GM10266 (cell line): ENCODE measurements around the gene OTOA.
"Not testable (repeated sequence)": the region's sequence is repeated elsewhere in the genome, so short reads cannot be mapped to it uniquely, and the experiment has no call there.

Experiments
- DNase-seq: peaks from one replicate; pipeline ENCODE4 v3.0.0; 2012; ENCODE audit errors: extremely low spot score
- TF ChIP-seq, protein P1 (sequence below): IDR thresholded peaks from 2 replicates; pipeline ENCODE4 v1.5.1; 2012; ENCODE audit warnings: mild to moderate bottlenecking, low read depth; ENCODE audit not compliant: control insufficient read depth, insufficient read depth; ENCODE audit errors: missing control alignments

OTOA gene

DNA sequence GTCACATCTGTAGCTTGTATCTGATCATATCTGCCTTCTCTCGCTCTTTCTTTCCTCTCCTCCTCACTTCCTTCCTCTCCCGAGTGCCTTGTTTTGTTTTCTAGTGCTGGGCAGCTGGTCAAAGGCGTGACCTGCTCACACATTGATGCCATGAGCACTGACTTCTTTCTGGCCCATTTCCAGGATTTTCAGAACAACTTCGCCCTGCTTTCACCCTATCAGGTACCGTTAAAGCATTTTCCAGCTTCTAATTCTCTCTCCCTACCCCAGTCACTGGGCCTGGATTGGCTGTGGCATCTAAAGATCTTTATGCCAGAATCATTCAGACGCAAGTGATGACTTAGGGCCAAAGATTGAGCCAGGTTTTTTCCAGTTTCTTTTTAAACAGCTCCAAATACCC, 55.5 kb downstream of the OTOA start:
- TF ChIP-seq, protein P1, sequence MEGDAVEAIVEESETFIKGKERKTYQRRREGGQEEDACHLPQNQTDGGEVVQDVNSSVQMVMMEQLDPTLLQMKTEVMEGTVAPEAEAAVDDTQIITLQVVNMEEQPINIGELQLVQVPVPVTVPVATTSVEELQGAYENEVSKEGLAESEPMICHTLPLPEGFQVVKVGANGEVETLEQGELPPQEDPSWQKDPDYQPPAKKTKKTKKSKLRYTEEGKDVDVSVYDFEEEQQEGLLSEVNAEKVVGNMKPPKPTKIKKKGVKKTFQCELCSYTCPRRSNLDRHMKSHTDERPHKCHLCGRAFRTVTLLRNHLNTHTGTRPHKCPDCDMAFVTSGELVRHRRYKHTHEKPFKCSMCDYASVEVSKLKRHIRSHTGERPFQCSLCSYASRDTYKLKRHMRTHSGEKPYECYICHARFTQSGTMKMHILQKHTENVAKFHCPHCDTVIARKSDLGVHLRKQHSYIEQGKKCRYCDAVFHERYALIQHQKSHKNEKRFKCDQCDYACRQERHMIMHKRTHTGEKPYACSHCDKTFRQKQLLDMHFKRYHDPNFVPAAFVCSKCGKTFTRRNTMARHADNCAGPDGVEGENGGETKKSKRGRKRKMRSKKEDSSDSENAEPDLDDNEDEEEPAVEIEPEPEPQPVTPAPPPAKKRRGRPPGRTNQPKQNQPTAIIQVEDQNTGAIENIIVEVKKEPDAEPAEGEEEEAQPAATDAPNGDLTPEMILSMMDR: no peak
- no peak for DNase-seq

GRCh38 chr16:21720533-21720932, 56.8 kb downstream of the OTOA start:
- DNase-seq: no peak
- TF ChIP-seq, protein P1: no peak

GRCh38 chr16:21722771-21723455, 59.1 kb downstream of the OTOA start:
- no peak for DNase-seq
- TF ChIP-seq, protein P1: no peak

GRCh38 chr16:21723532-21723931, 59.8 kb downstream of the OTOA start:
- TF ChIP-seq, protein P1: no peak
- DNase-seq: no peak

- DNase-seq: no peak
- TF ChIP-seq, protein P1: no peak
Observed at GRCh38 chr16:21727344-21727743, 63.6 kb downstream of the OTOA start.

GRCh38 chr16:21731233-21731632, 67.5 kb downstream of the OTOA start:
- not testable (repeated sequence) for DNase-seq

DNA sequence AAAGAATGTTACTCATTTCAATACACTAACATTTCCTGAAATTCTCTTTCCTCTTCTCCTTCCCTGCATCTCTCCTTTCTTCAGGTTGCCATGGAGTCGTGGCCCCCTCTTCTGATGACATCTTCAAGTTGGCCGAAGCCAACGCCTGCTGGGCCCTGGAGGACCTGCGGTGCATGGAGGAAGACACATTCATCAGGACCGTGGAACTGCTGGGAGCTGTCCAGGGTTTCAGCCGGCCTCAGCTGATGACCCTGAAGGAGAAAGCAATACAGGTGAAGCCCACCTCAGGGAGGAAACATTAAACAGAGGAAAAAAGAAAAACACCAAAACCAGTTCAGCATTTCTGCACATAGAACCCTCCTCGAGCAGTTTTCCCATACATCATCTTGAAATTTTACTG, 76.9 kb downstream of the OTOA start:
- not testable (repeated sequence) for DNase-seq

- not testable (repeated sequence) for DNase-seq
Observed at GRCh38 chr16:21756192-21757079, 92.7 kb downstream of the OTOA start.

DNA sequence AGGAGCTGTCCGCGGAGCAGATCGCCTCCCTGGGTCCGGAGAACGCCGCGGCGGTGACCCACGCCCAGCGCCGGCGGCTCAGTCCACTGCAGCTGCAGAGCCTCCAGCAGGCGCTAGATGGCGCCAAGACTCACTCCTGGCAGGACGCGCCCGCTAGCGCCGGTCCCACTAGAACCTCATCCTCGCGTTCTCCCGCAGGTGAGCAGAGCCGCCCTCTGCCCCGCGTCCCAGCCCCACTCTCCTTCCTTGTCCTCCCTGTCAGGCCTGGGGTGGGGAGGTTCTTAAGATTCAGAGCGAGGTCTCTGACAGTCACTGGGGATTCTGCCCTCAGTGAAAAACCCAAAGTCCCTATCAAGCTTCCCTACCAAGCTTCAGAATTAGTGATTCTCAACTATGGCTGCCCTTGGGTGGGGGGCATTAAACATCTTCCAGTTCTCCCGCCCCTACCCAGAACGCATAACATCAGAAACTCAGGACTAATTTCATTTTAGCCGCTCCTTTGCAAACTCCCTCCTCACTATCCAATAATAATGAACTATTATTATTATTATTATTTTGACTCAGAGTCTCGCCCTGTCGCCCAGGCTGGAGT, 93.4 kb downstream of the OTOA start:
- not testable (repeated sequence) for DNase-seq

GRCh38 chr16:21768280-21768679, 104.5 kb downstream of the OTOA start:
- not testable (repeated sequence) for DNase-seq

DNA sequence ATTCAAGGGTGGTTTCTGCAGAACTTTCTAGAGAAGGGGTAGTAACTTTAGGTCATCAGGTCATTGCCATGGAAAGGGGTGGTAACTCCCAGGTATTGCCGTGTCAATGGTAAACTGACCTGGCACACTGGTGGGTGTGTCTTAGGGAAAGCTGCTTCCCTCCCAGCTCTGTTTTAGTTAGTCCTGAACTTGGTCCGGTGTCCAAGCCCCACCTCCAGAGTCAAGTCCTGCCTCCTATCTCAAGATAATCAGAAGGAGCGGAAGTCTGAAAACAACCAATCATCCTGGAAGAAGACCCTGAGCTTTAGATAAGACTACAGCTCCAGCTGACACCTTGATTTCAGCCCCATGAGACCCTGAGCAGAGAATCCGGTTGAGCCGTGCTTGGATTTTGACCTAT, 105.0 kb downstream of the OTOA start:
- not testable (repeated sequence) for DNase-seq

- not testable (repeated sequence) for DNase-seq
Observed at GRCh38 chr16:21769284-21769683, 105.5 kb downstream of the OTOA start.

DNA sequence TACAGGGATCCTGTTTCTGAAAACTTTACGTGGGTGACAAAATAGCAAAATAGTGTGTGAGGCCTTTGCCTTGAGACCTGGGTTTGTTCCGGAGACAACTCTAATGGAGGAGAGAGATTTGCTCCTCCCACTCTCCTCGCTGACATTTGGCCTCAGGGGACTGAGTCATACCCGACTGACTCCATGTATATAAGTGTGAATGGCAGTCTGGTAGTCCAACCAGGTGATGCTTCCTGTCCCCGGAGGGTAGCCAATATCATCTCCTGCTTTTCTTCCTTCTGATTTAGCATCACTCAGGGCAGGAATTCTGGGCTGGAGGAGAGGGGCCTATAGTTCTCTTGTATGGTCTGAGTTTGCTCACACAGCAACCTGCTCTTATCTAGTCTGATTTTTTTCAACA, 106.8 kb downstream of the OTOA start:
- not testable (repeated sequence) for DNase-seq

DNA sequence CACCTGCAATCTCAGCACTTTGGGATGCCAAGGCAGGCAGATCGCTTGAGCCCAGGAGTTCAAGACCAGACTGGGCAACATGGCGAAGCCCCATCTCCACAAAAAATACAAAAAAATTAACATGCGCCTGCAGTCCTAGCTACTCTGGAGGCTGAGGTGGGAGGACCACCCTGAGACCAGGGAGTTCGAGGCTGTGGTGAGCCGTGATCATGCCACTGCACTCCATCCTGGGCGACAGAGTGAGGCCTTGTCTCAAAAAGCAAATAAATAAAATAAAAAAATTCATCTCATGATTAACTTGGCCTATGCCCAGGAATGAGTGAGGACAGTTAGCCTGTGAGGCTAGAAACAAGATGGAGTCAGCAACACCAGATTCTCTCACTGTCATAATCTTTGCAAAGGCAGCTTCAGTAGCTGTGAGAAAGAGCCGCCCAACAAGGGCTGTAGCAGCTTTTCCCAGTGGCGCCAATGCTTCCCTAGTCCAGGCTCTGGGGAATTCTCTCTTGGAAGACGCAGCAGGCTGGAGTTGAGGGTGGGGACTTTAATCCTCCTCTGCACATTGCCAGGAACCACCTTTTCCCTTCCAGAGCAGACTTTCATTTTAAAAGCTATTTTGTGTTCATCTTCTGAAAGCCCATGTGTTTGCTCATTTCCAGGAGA, 108.9 kb downstream of the OTOA start:
- DNase-seq: not testable (repeated sequence)
